PC-3 (cell line): ENCODE results near the gene SRR.

Source experiments
- CTCF ChIP-seq: fragments of 300-600 bp; sonication (generic); conservative IDR thresholded peaks from 2 replicates; pipeline ENCODE4 v1.5.1; 2017; ENCODE audit warnings: antibody characterized with exemption, low read depth, mild to moderate bottlenecking, low read length
- EZH2 ChIP-seq: fragments of 300-600 bp; sonication (generic); IDR thresholded peaks from one replicate; pipeline ENCODE4 v1.6.1; 2017; ENCODE audit warnings: antibody characterized with exemption, mild to moderate bottlenecking, low read length; ENCODE audit not compliant: unreplicated experiment
- EZH2phosphoT487 ChIP-seq: fragments of 300-600 bp; sonication (generic); IDR thresholded peaks from 2 replicates; pipeline ENCODE4 v1.6.1; 2018; ENCODE audit warnings: mild to moderate bottlenecking, antibody characterized with exemption, low read length, borderline replicate concordance

DNA sequence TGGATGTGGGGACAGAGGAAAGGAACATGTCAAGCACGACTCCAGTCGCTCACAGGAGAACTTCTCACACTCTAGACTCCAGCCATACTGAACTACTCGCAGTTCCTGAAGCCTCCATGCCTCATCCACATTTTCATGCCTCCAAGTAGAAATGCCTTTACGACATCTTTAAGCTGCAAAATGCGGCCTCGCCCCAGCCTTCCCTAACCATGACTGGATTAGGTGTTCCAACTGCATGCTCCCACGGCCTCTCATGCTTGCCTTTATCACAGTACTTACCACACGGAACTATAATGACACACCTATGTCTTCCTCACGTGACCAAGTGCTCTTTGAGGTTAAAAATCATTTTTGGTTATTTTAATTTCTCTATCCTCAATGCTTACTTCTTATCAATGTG lies 24.0 kb upstream of the SRR start:
- TF ChIP-seq CTCF (no peak), EZH2 (no peak), EZH2phosphoT487 (no peak)
